Fibroblast of lung (primary cell): ENCODE data around the gene SFTPA1.
"Not testable (repeated sequence)": the region's sequence is repeated elsewhere in the genome, so short reads cannot be mapped to it uniquely, and the experiment has no call there.

Experiments
- CTCF ChIP-seq, 2 donors: IDR thresholded peaks in 1 of 2; conservative IDR thresholded peaks in 1 of 2; 1 replicate in 1 of 2; 2 replicates in 1 of 2; pipeline ENCODE4 v1.5.1; 2011 to 2012; ENCODE audit warnings: low read length in 2 of 2, control low read depth in 1 of 2, inconsistent platforms in 1 of 2, low read depth in 1 of 2, mild to moderate bottlenecking in 1 of 2
- EZH2 ChIP-seq: IDR thresholded peaks from 2 replicates; pipeline ENCODE4 v1.5.1; 2012; ENCODE audit warnings: low read length, control low read depth, mild to moderate bottlenecking; ENCODE audit errors: missing control alignments

GRCh38 chr10:79623663-79624062 lies 12.9 kb downstream of the SFTPA1 start:
- not testable (repeated sequence) for TF ChIP-seq CTCF (conservative IDR thresholded peaks at IDR 0.05 in 1 of 2, IDR thresholded peaks at IDR 0.05 in 1 of 2; ENCODE audit: low read depth in 1 of 2, low read length in 2 of 2); EZH2
